ENCODE results near the gene SLITRK5.

Gene SLITRK5, protein sequence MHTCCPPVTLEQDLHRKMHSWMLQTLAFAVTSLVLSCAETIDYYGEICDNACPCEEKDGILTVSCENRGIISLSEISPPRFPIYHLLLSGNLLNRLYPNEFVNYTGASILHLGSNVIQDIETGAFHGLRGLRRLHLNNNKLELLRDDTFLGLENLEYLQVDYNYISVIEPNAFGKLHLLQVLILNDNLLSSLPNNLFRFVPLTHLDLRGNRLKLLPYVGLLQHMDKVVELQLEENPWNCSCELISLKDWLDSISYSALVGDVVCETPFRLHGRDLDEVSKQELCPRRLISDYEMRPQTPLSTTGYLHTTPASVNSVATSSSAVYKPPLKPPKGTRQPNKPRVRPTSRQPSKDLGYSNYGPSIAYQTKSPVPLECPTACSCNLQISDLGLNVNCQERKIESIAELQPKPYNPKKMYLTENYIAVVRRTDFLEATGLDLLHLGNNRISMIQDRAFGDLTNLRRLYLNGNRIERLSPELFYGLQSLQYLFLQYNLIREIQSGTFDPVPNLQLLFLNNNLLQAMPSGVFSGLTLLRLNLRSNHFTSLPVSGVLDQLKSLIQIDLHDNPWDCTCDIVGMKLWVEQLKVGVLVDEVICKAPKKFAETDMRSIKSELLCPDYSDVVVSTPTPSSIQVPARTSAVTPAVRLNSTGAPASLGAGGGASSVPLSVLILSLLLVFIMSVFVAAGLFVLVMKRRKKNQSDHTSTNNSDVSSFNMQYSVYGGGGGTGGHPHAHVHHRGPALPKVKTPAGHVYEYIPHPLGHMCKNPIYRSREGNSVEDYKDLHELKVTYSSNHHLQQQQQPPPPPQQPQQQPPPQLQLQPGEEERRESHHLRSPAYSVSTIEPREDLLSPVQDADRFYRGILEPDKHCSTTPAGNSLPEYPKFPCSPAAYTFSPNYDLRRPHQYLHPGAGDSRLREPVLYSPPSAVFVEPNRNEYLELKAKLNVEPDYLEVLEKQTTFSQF

DNA sequence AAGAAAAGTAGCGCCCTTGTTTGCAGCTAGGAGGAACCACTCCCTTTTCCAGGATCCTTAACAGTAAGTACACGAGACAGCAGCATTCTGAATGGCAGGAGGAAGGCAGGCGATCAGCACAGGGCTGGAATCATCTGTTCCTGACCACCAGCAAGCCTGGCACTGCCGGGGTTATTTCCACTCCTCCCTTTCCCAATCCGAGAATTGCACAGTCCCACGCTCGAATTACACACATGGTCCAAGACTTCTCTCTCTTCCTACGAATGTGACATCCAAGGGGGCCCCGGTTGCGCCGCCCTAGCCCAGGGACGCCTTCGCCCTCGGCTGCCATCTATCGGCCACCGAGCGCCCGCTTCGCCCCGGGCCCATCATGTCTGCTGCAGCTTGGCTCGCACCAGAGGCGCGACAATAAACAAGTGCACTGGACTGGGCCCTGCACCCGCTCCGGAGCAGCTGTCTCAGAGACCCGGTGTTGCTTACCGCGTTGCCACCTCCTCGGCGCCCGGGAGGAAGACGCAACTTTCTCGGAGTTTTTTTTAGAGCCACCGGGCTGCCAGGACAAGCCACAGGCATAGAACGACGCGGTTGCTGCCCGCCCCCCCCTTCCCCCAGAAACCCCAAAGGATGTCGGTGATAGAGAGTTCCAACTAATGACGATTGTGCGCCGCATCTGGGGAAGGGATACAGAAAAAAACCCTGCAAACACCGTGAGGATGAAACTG is at the start of gene SLITRK5:
SLITRK5 (plus strand) TSS at position 341 of the 722 bp plus-strand sequence. CDS start 4,018 bp downstream, outside the sequence.
- peak in 1 of 2 donors; percentile 58 for DNase-seq

DNA sequence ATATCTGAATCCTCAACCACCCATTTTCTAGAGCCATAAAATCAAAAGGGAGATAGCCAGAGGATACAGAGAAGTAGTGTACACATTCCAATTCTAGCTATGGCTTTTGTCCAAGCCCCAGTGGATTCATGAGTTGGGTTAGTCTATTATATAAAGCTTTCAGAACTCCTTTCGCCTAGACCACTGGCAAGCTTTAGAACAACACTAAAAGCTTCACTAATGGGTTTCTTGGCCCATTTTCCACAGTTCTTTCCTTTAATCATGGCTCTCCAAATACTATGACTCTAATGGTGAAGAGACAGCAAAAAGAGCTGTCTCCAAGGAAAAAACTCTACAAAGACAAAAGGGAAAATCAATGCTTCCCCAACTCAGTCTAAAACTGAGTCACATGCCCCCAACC is 48.2 kb upstream of the SLITRK5 start:
- no peak for DNase-seq

DNA sequence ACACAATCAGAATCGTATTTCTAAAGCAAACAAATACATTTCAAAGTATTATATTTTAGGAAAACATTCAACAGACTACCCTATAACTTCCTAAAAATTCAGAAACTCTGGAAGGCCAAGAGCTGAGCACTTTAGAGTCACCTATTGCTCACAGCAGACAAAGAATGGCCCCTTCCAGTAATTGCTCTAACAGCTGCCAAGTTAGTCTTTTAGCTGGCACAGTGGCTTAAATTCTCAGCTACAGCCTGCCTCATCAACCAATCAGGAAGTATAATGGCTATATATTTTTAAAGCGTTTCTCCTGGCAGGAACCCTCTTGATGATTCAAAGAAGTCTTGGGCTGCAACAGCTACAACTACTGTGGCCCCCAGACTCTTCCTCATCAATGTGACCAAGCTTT is 14.9 kb upstream of the SLITRK5 start:
- DNase-seq: no peak

DNA sequence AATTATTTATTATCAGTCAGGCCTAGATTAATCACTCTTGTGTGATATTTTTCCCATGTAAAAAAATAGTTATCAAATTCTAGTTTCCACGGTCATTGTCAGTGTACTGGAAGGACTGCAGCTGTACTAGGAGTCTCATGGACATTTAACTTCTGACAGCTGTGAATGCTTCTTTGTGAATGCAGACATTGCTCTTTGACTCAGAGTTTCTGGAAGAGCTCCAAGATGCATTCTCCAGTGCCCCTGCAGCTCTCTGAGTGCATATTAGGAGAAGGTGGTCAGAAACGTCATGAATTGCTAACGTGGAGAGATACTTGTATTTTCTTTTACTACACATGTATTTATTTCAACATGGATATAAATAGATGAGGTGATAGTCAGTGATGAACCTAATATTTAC is 9.7 kb upstream of the SLITRK5 start:
- DNase-seq: no peak

DNA sequence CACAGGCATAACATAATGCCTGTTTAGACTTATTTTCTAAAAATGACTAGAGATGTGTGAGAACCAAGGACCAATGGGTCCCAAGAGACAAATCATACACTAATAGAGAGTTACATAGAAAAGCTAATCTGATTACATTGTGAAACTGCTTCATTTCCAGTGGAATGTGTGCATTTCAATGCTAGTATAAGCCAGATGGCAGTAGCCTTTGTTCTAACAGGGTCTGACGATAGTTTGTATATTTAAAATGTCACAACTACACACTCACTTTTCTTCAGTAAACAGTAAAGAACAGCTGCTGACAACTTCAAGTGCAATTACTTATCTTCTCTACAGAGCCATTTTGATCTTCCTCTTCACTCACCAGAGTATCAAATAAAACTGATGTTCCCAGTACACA is 4.3 kb upstream of the SLITRK5 start:
- no peak for DNase-seq

DNA sequence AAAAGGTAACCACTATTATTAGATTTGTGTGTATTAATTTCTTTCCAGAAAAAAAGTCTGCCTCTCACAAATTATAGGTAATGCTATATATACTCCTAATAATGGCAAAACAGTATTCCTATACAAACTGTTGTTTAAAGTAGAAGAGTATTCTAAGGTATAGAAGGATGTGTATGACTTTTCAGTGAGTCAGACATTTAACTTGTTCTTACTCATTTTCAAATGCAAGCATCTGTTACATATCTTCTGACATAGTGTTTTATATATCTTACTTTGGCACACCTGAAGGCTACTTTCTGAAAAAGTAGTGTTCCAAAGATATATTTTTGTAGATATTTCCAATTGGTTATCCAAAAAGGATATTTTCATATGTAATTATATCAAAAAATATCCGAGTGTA is 3.5 kb upstream of the SLITRK5 start:
- DNase-seq: no peak

DNA sequence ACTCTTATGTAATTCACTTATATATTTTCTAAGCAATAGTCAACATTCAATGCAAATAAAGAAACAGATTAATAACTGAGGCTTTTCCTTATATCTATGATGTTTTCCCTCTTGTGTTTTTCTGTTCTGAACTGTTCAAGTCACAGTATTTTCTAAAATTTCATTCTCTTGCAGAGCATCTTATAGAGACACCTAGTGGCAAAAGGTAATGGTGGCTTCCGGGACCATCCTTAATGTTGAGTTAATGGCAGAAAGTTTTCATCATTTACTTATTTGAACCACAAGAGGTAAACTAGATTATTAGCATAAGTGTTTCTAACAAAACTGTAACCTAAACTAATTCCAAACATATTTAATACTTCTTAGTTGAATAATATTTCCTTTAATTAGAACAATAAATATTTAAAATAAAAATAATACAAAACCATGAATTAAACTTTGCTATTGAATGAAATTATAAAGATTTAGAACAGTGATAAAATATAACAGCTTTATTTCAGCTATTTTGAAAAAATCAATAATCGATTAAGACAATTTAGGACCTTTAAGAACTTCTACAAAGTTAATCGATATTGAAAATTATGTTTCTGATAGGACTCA is 1.7 kb upstream of the SLITRK5 start:
- DNase-seq: no peak

DNA sequence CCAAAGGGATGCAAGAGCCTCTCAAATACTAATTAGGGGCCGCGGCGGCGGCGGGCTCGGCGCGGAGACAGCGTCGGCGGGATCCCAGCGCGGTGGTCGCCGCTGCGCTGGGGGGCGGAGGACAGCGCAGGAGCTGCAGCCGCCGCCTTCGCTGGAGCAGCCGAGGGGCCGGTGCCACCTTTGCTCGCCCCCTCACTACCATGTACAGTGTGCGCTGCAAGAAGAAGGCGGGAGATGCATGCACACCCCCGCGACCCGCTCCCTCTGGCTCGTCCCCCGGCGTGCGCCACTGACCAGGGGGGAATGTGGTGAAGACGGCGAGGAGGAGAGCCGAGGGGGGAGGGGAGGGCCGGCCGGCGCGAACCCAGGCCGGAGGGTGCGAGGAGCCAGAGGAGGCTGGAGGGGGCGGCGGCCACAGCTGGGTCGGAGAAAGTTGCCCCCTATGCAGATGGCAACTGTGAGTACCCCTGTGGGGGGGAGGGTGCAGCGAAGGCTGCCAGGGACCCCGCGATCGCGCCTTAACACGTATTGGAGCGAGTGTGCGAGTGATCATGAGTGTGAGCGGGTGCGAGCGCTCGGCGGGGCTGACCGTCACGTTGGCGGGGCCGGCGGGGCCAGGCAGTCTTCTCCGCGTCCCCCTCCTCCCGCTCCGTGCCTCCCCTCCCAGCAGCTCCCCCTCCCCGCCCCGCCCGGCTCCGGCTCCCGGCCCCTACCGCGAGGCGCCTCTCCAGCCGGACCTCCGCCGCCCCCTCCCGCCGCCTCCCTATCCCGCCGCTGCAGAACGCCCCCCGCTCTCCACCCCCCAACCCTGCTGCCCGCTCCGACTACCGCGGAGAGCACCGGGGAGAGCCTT is 808 bp downstream of the SLITRK5 start:
- DNase-seq: no peak

DNA sequence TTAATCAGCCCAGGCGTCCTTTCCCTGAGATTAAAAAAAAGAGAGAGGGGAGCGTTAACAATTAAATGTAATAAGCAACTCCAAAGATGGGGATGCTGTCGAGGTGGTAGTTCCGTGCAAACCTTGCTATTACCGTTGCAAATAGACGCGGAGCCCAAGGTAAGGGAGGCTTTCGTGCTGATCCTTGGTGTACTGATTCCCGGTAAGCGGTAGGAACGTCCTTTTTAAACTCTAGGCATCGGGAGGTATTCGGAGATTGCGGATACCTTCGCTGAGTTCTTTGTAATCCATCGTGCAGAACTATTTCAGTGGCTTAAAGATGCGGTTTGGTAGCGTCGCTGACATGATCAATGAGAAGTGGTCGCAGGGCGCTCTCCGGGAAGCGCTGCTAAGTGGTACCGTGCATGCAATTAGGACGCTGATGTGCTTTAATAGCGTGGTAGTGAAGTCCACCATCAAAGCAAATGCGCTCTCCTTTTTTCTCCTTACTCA is 3.1 kb downstream of the SLITRK5 start:
- DNase-seq: no peak

DNA sequence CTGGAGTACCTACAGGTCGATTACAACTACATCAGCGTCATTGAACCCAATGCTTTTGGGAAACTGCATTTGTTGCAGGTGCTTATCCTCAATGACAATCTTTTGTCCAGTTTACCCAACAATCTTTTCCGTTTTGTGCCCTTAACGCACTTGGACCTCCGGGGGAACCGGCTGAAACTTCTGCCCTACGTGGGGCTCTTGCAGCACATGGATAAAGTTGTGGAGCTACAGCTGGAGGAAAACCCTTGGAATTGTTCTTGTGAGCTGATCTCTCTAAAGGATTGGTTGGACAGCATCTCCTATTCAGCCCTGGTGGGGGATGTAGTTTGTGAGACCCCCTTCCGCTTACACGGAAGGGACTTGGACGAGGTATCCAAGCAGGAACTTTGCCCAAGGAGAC is 4.7 kb downstream of the SLITRK5 start:
- DNase-seq: no peak

DNA sequence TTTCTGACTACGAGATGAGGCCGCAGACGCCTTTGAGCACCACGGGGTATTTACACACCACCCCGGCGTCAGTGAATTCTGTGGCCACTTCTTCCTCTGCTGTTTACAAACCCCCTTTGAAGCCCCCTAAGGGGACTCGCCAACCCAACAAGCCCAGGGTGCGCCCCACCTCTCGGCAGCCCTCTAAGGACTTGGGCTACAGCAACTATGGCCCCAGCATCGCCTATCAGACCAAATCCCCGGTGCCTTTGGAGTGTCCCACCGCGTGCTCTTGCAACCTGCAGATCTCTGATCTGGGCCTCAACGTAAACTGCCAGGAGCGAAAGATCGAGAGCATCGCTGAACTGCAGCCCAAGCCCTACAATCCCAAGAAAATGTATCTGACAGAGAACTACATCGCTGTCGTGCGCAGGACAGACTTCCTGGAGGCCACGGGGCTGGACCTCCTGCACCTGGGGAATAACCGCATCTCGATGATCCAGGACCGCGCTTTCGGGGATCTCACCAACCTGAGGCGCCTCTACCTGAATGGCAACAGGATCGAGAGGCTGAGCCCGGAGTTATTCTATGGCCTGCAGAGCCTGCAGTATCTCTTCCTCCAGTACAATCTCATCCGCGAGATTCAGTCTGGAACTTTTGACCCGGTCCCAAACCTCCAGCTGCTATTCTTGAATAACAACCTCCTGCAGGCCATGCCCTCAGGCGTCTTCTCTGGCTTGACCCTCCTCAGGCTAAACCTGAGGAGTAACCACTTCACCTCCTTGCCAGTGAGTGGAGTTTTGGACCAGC is 5.3 kb downstream of the SLITRK5 start:
- no peak for DNase-seq

DNA sequence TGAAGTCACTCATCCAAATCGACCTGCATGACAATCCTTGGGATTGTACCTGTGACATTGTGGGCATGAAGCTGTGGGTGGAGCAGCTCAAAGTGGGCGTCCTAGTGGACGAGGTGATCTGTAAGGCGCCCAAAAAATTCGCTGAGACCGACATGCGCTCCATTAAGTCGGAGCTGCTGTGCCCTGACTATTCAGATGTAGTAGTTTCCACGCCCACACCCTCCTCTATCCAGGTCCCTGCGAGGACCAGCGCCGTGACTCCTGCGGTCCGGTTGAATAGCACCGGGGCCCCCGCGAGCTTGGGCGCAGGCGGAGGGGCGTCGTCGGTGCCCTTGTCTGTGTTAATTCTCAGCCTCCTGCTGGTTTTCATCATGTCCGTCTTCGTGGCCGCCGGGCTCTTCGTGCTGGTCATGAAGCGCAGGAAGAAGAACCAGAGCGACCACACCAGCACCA is 5.9 kb downstream of the SLITRK5 start:
- DNase-seq: no peak

DNA sequence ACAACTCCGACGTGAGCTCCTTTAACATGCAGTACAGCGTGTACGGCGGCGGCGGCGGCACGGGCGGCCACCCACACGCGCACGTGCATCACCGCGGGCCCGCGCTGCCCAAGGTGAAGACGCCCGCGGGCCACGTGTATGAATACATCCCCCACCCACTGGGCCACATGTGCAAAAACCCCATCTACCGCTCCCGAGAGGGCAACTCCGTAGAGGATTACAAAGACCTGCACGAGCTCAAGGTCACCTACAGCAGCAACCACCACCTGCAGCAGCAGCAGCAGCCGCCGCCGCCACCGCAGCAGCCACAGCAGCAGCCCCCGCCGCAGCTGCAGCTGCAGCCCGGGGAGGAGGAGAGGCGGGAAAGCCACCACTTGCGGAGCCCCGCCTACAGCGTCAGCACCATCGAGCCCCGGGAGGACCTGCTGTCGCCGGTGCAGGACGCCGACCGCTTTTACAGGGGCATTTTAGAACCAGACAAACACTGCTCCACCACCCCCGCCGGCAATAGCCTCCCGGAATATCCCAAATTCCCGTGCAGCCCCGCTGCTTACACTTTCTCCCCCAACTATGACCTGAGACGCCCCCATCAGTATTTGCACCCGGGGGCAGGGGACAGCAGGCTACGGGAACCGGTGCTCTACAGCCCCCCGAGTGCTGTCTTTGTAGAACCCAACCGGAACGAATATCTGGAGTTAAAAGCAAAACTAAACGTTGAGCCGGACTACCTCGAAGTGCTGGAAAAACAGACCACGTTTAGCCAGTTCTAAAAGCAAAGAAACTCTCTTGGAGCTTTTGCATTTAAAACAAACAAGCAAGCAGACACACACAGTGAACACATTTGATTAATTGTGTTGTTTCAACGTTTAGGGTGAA is 6.6 kb downstream of the SLITRK5 start:
- no peak for DNase-seq

DNA sequence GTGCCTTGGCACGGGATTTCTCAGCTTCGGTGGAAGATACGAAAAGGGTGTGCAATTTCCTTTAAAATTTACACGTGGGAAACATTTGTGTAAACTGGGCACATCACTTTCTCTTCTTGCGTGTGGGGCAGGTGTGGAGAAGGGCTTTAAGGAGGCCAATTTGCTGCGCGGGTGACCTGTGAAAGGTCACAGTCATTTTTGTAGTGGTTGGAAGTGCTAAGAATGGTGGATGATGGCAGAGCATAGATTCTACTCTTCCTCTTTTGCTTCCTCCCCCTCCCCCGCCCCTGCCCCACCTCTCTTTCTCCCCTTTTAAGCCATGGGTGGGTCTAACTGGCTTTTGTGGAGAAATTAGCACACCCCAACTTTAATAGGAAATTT is 7.2 kb downstream of the SLITRK5 start:
- DNase-seq: no peak

DNA sequence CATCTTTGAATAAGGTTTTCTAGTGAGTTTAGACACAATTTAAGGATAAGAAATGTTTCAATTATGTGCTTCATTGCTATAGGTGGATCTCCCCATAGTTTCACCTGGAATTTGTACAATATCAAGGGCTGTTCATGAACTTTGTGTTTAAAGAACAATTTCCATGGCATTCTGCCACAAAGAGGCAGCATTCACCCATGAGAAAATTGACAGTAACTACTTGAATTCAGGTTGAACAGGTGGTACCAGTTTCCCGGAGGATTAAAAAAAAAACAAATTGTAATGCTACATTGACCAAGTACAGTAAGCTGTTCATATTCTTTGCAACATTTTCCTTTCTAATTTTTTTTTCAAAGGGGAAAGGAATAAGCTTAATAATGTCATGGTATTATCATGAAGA is 9.1 kb downstream of the SLITRK5 start:
- DNase-seq: no peak

DNA sequence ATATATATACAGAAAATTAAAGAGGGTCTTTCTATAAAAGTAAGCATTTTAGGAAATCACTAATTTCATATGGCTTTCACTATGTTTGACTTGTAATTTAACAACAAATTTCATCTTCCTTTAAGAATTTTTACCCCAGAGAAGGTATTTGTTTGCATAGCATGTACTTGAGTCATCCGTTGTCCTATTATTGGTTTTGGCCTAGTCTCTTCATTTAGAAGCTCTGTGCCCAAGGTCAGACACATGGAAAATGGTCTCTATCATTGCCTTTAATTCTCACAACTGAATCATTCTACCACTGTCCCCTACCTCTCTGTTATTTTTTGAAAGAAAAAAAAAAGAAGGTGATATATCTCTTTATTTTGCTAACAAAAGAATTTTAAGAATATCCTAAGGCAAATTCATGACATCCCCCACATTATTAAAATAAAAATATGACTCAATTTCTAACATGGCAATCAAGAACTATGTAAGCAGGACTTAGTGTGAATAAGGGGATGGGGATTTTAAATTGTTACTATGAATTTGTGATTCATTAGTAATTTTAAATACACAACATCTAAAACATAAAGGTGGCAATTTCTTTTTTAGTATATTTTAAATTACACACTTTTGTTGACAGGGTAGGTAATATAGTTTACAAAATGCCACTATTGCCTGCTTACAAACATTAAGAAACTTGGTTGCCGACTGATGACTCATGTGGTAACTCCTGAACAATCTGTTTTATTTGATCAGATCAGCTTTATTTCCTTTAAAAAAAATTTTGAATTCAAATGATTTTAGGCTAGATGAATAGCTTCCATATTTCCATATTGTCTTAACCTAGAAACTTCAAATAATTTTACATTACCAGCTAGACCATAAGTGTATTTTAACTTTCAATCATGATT is 13.9 kb downstream of the SLITRK5 start:
- no peak for DNase-seq

DNA sequence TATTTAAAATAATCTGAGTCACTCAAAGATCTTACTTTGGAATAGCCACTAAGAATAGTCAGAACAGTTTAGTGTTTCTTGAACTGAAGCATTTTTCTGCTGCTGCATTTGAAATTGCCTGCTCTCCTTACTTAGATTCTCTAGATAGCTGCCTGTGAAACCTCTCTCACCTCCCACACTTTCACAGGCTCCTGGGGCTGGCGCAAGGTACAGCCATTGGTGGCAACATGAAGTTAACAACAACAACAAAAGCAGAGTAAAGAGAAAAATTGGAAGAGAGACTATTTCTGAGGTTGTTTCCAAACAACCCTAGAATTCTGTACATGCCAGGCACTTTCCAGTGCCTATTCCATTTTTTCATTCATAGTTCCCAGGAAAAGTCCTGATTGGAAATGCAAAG is 25.3 kb downstream of the SLITRK5 start:
- DNase-seq: no peak

DNA sequence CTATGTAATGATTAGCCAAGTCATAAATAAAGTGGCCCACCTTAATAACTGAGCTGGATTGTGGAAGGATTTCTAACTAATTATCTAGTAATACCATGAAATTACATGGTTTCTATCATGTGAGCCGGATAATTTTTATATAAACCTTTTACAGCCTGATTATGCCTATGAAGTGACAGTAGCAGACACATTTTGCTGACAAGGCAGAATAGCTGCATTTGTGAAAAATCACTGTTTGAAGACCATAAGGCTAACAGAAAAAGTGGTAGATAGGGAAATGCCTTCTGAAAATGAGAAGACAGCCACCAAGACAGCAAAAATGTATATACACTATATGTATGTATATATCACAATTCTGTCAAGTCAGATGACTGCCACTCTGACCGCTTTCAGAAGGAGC is 27.1 kb downstream of the SLITRK5 start:
- no peak for DNase-seq

DNA sequence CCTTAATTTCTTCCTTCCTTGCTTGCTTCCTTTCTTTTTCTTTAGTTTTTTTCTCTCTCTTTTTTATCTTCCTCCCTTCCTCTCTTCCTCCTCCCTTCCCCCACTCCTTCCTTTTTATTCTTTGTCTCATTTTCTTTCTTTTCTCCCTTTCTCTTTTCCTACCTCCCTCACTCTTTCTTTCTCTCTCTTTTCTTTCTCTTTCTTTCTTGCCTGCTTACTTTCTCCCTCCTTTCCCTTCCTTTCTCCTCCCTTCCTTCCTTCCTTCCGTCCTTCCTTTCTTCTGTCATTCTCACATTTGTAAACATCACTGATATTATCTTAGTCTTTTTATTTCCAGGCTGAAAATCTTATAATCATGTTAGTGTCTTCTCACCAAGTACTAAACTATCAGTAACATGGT is 38.8 kb downstream of the SLITRK5 start:
- DNase-seq: no peak
